ENCODE measurements around the gene THOP1.

Gene THOP1

DNA sequence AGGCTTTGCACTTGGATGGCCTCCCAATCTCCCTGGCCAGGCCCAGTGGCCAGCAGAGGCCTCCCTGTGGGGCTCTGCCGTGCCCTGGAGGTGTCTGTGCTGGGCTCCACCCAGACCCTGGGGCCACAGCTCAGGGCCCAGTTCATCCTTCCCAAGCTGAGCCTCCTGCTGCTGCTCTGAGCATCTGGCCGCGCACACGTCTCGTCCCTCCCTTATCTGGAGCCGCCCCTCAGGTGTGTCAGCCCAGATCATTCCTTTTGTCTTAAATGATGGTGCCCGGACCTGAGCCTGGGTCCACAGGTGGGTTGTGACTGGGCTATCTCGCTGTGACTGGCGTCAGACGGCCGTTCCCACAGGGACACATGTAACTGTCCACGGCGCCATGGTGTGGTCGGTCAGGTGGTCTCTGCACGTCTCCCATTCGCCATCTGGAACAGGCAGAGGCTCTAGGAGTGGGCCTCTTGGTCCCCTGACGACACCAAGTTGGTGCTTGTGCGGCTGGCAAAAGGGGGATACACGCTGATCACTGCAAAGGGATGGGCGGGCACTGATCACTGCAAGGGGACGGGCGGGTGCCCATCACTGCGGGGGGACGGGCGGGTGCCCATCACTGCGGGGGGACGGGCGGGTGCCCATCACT, 20.1 kb downstream of the THOP1 start:
- Histone ChIP-seq H3K9me3 (ENCODE audit: severe bottlenecking) (no peaks in the 10 kb centered on the region), H3K36me3 (peaks cover 85% of the 10 kb centered on the region), H3K27me3 (ENCODE audit: insufficient read depth, low read depth, severe bottlenecking) (no peaks in the 10 kb centered on the region), H3K4me3 (ENCODE audit: low read depth, low read length) (no peak overlapping the region), H3K27ac (no peak overlapping the region)
- no peak for DNase-seq
- TF ChIP-seq, protein P1, sequence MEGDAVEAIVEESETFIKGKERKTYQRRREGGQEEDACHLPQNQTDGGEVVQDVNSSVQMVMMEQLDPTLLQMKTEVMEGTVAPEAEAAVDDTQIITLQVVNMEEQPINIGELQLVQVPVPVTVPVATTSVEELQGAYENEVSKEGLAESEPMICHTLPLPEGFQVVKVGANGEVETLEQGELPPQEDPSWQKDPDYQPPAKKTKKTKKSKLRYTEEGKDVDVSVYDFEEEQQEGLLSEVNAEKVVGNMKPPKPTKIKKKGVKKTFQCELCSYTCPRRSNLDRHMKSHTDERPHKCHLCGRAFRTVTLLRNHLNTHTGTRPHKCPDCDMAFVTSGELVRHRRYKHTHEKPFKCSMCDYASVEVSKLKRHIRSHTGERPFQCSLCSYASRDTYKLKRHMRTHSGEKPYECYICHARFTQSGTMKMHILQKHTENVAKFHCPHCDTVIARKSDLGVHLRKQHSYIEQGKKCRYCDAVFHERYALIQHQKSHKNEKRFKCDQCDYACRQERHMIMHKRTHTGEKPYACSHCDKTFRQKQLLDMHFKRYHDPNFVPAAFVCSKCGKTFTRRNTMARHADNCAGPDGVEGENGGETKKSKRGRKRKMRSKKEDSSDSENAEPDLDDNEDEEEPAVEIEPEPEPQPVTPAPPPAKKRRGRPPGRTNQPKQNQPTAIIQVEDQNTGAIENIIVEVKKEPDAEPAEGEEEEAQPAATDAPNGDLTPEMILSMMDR (IDR thresholded peaks at IDR 0.05; ENCODE audit: low read depth, low read length), result no peak

DNA sequence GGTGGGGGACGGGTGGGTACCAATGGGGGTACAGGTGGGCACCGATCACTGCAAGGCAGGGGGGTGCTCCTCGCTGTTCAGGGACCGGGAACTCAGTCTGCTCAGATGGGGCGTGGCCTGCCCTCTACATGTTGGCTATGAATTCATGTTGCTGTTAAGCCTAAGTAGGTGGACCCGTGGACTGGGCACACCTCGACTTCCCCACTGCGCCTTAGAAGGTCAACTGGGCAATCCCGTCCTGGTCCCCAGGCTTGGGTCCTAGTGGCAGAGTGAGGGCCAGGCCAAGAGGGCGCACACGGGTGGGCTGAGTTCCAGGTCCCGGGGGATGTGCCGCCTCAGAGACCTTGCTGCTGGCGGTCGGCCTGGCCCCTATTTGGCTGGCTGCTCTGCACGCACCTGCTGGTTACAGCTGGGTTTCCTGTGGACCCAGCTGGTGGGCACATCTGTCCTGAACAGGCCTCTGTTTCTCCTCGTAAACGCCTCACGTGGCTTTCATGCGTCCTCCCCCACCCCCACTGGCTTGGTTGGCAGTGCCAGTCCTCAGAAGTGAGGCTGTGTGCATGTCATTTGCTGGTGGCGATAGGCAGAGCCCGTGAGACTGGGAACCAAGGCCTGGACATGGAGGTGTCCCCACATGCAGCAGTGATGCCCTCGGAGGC, 20.8 kb downstream of the THOP1 start:
- Histone ChIP-seq H3K27me3 (ENCODE audit: insufficient read depth, low read depth, severe bottlenecking) (no peaks in the 10 kb centered on the region), H3K36me3 (peaks cover 85% of the 10 kb centered on the region), H3K4me3 (ENCODE audit: low read depth, low read length) (no peak overlapping the region), H3K9me3 (ENCODE audit: severe bottlenecking) (no peaks in the 10 kb centered on the region), H3K27ac (no peak overlapping the region)
- DNase-seq, result no peak
- TF ChIP-seq, protein P1 (IDR thresholded peaks at IDR 0.05; ENCODE audit: low read depth, low read length), result no peak

DNA sequence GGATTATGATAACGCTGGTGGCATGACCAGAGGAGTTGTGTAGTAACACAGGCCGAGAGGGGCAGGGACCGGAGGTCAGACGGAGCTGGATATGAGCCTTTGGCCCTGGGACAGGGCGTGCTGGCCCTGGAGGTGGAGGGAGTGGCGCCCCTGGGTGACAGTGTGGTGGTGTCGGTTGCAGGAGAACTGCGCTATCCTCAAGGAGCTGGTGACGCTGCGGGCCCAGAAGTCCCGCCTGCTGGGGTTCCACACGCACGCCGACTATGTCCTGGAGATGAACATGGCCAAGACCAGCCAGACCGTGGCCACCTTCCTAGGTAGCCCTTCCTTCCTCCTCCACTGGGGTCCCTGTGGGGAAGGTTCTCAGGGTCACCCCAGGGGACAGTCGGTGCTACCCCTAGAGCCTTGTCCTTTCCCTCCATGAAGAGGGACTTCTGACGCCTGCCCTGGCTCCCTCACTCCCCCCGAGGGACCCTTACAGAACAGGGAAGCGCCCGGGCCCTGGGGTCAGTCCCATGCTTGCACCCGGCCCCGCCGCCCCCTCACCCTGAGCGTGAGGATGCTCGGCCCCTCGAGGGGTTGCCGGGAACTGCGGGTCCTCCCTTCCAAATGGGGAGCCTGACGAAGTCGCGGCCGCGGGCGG, 21.6 kb downstream of the THOP1 start:
- Histone ChIP-seq H3K36me3 (peaks cover 83% of the 10 kb centered on the region), H3K27ac (no peak overlapping the region), H3K4me3 (ENCODE audit: low read depth, low read length) (no peak overlapping the region), H3K9me3 (ENCODE audit: severe bottlenecking) (no peaks in the 10 kb centered on the region), H3K27me3 (ENCODE audit: insufficient read depth, low read depth, severe bottlenecking) (no peaks in the 10 kb centered on the region)
- TF ChIP-seq, protein P1 (IDR thresholded peaks at IDR 0.05; ENCODE audit: low read depth, low read length), result no peak
- DNase-seq, result no peak

DNA sequence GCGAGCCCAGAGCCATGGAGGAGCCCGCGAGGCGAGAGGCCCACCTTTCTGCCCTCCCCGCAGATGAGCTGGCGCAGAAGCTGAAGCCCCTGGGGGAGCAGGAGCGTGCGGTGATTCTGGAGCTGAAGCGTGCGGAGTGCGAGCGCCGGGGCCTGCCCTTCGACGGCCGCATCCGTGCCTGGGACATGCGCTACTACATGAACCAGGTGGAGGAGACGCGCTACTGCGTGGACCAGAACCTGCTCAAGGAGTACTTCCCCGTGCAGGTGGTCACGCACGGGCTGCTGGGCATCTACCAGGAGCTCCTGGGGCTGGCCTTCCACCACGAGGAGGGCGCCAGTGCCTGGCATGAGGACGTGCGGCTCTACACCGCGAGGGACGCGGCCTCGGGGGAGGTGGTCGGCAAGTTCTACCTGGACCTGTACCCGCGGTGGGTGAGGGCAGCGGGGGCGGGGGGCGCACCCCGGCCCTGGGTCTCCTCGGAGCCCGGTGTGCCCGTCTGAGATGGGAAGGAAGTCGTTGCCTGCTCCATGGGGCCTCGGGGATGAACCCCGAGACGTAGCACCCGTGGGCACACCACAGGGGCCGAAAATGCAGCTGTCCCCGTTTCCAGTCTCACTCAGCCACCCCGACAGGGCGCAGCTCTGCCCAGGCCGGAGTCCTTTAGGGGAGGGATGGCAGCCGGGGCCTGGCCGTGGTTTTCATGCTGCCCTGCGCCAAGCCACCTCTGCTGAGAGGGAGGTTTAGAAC, 22.3 kb downstream of the THOP1 start:
- TF ChIP-seq, protein P1 (IDR thresholded peaks at IDR 0.05; ENCODE audit: low read depth, low read length), result no peak
- Histone ChIP-seq H3K27me3 (ENCODE audit: insufficient read depth, low read depth, severe bottlenecking) (no peaks in the 10 kb centered on the region), H3K4me3 (ENCODE audit: low read depth, low read length) (no peak overlapping the region), H3K27ac (no peak overlapping the region), H3K9me3 (ENCODE audit: severe bottlenecking) (no peaks in the 10 kb centered on the region), H3K36me3 (peaks cover 87% of the 10 kb centered on the region)
- DNase-seq, result no peak

DNA sequence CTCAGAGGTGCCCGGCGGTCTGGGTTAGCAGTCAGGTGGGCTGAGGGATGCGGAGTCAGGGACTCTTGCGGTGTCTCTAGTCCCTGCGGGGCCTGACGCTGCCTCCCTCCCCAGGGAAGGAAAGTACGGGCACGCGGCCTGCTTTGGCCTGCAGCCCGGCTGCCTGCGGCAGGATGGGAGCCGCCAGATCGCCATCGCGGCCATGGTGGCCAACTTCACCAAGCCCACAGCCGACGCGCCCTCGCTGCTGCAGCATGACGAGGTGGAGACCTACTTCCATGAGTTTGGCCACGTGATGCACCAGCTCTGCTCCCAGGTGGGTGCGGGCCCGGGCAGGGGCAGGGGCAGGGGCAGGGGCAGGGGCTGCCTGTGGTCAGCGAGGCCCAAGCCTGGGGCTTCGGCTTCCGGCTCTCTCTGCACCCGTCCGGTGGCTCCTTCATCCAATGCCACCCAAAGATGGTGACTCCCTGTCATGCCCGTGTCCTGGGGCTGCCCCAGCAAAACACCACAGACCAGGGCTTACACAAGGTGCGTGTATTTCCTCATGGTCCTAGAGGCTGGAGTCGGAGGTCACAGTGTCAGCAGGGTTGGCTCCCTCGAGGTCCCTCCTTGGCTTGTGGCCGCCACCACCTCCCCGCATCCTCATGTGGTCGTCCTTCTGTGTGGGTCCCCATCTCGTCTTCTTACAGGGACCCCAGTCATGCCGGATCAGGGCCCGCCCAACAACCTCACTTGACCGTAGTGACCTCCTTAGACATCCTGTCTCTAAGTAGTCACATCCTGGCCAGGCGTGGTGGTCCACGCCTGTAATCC, 23.0 kb downstream of the THOP1 start:
- TF ChIP-seq, protein P1 (IDR thresholded peaks at IDR 0.05; ENCODE audit: low read depth, low read length), result no peak
- no peak overlapping the region for H3K4me3 ChIP-seq (ENCODE audit: low read depth, low read length)
- peaks cover 87% of the 10 kb centered on the region for H3K36me3 ChIP-seq
- no peaks in the 10 kb centered on the region for H3K27me3 ChIP-seq (ENCODE audit: insufficient read depth, low read depth, severe bottlenecking)
- no peak overlapping the region for H3K27ac ChIP-seq
- H3K9me3 ChIP-seq (ENCODE audit: severe bottlenecking), result no peaks in the 10 kb centered on the region
- no peak for DNase-seq
